Kidney glomerular epithelial cell (primary cell): Measurements from ENCODE around the gene EML4.

Experiments
- DNase-seq: peaks from one replicate; lab custom pipeline; 2025; lab: John Stamatoyannopoulos, UW

Gene EML4

DNA sequence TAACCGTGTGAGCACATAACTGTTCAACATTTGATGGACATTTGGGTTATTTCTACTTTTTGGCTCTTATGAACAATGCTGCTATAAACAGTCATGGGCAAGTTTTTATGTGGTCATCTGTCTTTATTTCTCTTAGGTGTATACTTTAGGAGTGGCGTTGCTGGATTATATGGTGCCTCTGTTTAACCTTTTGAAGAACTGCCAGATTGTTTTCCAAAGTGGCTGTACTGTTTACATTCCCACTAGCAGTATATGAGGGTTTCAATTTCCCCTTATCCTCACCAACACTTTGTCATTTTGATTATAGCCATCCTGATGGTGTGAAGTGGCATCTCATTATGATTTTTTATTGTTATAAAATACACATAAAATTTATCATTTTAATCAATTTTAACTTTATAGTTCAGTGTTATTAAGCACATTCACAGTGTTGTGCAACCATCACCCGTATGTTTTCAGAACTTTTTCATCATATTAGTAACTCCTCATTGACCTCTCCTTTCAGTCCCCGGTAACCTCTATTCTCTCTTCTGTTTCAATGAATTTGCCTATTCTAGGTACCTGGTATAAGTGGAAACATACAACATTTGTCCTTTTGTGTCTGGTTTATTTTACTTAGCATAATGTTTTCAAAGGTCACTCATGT, 55.4 kb downstream of the EML4 start:
- no peak for DNase-seq

DNA sequence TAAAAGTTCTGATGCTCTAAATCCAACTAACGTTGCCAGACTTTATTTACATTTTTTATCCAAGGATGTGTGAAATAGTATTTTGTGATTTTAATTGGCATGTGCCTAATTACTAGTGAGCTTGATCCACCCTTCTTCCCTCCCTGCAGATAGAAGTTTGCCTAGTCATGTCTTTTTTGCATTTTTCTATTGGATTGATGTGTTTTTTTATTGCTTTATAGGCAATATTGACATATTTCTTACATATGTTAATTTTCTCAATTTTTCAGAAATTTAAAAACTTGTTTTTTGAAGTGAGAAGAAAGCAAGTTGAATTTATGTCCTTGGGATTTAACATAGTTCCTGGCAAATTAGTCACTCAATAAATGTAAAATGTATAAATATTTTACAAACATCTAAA, 56.4 kb downstream of the EML4 start:
- DNase-seq = no peak

DNA sequence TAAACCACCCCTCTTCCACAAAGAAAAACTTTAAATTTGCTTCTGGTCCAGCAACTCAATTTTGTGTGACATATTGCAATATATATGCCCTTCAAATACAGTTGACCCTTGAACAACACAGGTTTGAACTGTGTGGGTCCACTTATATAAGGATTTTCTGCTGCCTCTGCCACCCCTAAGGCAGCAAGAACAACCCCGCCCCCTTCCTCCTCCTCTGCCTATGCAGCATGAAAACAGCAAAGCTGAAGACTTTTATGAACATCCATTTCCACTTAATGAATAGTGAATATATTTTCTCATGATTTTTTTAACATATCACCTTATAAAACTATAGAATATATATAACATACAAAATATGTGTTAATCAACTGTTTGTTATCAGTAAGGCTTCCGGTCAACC, 58.3 kb downstream of the EML4 start:
- no peak for DNase-seq

DNA sequence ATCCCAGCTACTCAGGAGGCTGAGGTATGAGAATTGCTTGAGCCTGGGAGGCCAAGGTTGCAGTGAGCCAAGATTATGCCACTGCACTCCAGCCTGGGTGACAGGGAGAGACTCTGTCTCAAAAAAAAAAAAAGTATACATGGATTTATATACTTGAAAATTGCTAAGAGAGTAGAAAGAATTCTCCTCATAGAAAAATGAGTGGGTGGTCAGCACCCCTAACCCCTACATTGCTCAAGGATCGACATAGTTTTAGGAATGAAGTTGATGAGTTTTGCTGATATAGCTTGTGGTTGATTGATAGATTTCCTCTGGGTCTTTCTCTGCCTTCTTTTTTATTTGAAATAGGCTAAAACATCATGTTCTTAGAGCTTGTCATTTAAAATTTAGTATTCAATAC, 58.9 kb downstream of the EML4 start:
- no peak for DNase-seq

DNA sequence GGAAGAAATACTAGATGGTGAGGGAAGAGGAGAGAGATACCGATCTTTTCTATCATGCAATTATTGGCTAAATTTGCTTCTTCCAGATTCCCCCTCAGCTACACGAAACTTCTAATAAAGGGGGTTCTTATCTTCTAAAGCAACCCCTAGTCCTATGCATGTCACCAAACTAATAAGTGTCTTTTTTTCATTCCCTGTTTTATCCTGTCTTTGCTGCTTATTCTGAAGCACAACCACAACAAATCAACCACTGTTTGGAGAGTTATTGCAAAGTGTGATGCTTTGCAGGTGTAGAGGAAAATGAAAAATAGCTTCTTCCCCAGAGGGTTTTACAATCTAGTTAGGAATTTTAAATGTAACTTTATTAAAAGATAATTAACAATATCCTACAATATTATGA, 60.8 kb downstream of the EML4 start:
- no peak for DNase-seq

DNA sequence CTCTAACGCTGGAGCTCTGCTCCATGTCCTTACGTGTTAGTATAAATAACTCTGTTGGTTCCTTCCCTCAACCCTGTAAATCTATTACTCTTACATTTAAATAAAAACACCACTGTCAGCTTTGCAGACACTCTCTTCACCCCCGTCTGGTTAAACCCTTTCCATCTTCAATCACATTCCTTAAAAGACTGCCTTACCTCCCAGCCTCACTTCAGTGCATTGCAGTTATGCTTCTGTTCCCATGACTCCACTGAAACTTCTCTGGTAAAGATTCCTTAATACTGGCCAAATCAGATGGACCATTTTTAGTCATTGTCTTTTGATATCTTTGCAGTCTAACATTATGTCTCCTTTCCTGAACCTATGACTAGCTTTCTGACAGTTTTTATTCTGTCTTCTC, 61.7 kb downstream of the EML4 start:
- DNase-seq = peak; percentile 95

DNA sequence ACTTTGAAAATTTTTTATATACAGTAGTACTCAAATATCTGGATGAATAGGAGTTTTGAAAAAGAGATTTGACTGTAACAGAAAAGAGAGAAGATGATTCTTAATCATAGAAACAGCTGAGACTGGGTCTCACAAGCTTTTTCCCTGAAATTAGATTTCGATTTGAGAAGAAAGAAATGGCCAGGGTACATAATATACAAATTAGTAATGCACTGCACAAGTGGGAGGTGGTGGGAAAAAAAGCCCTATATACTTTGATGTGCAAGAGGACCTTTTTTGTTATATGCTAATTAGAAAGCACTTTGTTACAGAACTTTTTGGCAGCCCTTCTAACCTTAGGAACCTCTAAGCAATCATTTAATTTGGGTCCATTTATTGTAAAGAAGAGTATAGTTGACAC, 62.9 kb downstream of the EML4 start:
- DNase-seq = no peak

DNA sequence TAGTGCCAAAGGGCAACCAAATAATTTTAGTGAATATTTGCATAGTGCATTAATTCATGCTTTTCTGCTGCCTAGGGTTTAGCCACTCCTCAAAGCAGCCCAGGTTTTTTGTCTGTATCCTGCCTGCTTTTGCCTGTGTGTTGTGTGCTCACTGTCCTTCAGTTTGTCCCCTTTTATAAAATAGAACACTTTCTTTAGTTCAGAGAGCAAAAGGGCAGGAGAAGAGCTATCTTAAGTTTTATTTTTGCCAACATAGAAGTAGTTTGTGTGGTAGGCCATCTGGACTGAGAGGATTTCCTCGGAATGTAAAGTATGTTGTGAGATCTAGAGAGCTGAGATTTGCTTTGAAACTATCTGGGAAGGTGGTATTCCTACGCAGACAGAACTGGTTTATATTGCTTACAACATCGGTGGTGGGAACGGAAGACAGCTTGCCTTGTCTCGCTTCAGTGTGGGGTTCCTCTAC, 64.9 kb downstream of the EML4 start:
- peak; percentile 25 for DNase-seq

DNA sequence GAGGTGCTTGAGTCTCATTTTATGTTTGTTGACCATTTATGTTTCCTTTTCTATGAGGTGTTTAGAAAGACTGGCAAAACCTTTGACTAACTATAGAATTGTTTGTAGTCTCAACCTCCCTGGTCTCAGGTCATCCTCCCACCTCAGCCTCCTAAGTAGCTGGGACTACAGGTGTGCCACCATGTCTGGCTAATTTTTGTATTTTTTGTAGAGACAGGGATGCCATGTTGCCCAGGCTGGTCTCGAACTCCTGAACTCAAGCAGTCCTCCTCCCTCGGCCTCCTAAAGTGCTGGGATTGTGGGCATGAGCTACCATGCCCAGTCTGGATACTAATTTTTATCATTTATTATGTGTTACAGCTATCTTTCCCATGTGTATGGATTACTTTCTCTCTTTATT, 67.8 kb downstream of the EML4 start:
- no peak for DNase-seq

DNA sequence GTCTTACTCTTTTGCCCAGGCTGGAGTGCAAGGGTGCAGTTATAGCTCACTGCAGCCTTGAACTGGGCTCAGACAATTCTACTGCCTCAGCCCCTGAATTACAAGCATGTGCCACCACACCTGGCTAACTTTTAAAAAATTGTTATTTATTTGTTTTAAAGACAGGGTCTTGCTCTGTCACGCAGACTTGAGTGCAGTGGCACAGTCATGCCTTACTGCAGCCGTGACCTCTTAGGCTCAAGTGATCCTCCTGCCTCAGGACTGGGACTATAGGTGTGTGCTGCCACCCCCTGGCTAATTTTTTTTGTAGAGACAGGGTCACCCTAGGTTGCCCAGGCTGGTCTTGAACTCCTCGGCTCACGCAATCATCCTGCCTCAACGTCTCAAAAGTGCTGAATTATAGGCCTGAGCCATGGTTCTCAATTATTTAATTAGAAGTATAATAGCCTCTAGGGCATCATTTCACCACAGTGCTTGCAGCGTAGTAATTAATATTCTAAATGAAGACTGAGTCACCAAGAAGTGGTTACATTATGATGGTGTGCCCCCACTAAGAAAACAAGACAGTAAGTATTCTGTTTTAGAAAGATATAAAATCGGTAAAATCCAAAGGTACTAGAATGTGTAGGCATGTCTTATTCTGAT, 69.6 kb downstream of the EML4 start:
- DNase-seq = no peak

DNA sequence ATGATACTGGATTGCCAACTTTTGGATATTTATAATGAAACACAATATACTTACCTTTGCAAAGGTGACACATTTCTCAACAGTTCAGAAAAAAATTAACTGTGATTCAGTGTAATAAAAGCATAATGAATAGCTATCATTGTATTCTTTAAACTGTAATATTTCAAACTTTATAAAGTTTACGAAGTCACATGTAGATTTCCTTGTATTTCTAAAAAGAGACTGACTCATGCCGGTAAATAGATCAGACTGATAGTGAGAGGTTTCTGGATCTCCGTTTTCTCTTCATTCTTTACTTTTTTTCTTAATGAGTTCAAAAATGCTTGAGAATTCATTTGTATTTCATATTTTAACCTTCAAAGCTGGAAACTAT, 70.1 kb downstream of the EML4 start:
- no peak for DNase-seq

DNA sequence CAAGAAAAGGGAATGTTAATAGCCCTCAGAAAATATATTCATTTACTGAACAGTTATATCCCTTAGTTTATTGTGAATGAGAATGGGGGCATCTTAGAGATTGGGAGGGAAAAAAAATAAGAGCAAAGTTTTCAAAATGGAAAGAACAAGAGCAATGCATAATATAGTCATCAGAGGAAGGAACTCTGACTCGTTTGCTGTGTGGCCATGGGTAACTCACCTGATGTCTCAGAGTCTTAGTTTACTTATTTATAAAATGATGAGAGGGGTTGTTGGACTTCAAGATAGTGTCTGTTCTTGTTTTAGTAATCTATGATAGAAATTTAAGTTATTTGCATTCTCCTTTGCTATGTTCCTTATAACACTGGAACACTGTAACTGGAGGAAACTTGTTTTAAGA, 70.7 kb downstream of the EML4 start:
- no peak for DNase-seq

DNA sequence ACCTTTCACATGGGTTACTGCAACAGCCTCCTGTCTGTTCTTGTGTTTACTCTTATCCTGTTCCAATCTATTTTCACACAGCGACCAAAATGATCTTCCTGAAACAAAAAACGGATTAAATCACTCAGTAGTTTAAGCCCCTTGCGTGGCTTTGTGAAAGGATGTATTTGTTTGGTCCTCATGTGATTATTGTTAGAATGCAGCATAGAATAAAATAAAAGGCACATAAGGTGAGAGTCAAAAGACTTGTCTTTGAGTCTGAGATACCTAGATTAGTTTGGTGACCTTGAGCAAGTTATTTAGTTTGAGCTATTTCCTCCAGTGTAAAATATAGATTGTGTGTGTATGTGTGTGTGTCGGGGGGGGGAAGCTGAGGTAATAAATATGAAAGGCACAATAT, 72.4 kb downstream of the EML4 start:
- DNase-seq = no peak

DNA sequence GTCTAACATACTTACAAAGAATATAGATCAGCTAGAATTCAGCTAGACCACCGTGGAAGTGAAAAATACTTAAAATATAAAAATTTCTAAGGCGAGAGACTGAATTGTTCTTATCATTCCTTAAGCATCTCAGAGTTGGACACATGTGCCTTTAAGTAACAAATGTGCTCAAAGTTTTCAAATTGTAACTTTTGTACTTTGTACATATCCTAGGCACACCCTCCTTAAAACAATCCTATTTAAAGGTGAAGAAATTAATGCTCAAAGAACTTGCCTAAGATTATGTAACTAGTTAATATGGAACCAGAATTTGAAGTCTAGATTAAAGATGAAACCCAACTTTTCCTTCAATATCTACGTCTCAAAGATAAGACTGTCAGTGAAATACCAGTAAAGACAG, 74.1 kb downstream of the EML4 start:
- DNase-seq = no peak

DNA sequence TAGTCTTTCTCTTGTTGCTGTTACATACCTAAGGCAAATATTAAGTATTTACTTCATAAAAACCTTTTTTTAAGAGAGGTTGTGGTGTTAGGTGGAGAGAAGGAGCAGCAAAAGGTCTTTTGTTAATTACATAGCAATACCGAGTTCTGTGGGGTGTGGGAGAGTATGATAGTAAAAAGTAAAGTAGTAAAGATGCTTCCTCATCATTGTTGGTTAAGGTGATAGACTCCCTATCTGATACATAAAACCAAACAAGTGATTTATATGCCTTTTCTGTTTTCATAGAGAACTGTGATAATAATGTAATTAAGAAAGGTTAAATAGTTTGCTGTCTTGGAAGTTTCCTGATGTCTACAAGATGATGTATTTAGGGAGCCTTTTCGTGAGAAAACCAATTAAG, 75.4 kb downstream of the EML4 start:
- DNase-seq = no peak

DNA sequence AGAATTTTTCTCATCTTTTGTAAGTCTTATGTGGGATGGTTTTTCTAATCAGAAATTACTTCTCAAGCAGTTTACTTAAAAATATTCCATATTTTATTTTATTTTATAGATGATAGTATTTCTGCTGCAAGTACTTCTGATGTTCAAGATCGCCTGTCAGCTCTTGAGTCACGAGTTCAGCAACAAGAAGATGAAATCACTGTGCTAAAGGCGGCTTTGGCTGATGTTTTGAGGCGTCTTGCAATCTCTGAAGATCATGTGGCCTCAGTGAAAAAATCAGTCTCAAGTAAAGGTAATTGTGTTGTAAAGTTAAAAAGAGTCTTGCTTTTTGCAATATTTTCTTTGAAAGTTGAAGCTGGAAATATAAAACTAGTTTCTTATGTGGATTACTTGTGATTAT, 76.2 kb downstream of the EML4 start:
- no peak for DNase-seq

DNA sequence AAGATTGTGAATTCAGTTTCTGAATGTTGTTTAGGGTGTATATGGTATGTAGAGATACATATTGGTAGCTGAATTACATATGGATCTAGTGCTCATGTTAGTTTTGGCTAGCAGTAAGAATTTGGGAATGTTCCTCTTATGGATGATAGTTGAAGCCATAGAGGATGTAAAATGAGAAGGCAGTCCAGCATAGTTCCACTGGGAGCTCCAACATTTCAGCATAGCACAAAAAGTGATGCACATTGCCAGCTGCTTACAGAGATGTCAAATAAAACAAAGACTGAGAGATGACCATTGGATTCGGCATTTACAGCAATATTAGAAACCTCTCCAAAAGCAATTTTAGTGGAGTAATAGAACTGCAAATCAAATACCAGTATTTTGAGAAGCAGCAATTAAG, 77.4 kb downstream of the EML4 start:
- DNase-seq = no peak

DNA sequence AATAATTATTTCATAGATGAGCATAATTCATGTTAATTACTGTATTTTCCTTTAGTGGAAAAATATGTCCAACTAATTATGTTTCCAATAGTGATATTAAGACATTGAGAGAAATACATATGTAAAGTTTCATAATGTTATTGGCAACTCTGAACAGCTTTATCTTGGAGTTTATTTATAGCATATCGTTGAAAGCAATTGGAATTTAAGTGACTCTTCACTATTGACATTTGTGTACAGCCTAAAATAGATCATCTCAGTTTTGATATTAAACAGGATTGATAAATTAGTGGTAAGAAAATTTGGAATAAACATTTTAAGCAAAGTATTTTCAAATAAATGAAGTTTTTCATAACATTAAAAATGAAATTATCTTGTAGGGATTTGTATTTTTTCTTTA, 79.7 kb downstream of the EML4 start:
- DNase-seq = no peak

DNA sequence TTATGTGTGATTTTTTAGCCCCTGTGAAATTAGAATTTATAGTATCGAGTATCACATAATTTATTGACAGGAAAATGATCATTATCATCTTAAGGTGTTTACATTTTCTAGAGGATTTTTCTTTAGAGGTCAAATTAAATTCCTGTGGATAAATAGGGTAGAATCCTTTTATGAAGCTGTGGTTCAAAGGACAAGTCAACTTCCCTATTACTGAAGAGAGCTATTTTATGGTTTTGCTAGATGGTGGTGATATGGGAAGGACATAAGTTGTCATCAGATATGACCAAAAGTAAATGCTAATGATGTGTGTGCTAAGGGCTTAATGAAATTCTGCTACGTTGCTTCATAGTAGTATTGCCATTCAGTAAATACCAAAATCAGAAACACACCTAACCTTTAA, 80.1 kb downstream of the EML4 start:
- no peak for DNase-seq

DNA sequence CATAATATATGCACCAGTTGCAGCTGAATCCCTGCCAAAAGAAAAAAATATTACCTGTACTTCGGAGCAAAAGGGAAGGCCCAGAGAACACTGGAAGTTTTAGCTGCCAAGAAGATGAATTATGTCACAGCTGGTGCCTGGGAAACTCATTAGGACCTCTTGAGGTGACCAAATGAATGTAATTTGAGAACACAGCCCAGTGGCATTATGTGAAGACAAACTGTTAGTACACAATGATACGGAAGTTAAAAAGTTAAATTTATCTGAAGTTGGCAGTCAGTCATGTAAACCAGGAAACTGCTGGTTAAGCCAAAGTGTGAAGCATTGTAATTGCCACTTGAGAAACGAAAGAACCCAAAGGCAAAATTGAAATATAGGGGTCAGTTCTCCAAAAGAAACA, 80.7 kb downstream of the EML4 start:
- DNase-seq = no peak

DNA sequence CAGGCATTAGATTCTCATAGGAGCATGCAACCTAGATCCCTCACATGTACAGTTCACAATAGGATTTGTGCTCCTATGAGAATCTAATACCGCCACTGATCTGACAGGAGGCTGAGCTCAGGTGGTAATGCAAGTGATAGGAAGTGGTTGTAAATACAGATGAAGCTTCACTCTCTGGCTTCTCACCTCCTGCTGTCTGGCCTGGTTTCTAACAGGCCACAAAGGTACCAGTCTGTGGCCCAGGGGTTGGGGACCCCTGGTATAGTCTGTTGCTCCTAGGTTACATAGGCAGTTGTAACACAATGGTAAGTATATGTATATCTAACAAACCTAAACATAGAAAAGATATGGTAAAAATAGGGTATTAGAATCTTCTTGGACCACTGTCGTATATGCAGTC, 81.8 kb downstream of the EML4 start:
- DNase-seq = no peak

DNA sequence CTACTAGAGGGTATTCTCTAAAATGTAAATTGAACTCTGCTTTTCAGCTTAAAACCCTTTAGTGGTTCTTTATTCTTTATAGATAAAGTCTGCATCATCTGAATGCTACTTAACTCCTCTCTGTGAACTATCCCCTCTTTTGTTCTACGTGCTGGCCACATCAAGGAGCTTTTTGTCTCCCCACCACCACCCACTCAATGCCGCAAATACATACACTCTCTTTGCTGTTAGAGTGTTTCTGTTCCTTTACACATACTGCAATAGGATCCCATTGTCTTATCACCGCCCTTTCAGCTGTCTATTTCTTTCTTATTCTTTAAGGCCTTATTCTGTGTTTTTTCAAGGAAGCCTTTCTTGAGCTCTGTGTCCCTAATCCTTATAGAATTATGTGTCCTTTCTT, 83.3 kb downstream of the EML4 start:
- DNase-seq = no peak

DNA sequence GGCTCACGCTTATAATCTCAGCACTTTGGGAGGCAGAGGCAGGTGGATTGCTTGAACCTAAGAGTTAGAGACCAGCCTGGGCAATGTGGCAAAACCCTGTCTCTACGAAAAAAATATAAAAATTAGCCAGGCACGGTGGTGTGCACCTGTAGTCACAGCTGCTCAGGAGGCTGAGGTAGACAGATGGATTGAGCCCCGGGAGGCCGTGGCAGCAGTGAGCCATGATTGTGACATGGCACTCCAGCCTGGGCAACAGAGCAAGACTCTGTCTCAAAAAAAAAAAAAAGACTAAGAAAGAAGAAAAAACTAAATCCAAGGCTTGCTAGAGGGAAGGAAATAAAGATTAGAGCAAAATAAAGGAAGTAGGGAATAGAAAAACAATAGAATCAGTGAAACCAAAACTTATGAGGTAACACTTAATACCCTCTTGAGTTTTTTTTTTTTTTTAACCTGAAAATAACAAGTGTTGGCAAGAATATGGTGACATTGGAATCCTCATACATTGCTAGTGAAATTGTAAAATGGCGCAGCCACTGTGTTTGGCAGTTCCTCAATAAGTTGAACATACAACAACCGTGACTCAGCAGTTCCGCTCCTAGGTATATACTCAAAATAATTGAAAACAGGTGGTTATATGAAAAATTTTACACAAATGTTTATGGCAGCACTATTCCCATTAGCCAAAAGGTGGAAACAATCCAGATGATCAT, 85.2 kb downstream of the EML4 start:
- DNase-seq = no peak

DNA sequence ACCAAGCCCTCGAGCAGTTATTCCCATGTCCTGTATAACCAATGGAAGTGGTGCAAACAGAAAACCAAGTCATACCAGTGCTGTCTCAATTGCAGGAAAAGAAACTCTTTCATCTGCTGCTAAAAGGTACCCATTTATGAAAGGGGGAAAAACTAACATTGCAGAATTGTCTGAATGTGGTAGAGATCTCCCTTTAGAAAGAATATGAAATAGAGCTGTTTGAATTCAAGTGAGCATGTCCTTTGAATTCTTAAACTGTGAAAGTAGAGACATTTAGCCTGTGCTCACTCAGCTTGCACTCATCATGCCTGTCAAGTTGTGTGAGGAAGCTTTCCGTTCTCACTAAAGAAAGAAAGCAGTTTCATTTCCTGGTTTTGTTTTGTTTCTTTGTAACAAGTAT, 87.4 kb downstream of the EML4 start:
- DNase-seq = no peak
